ENCODE data around the gene CEP20.

GRCh38 chr16:15915555-15916081, 27.2 kb upstream of the CEP20 start:
- no peak for TF ChIP-seq CTCF (IDR thresholded peaks at IDR 0.05)
- no peak for TF ChIP-seq POLR2A (IDR thresholded peaks at IDR 0.05)
